Measurements from ENCODE around the gene UGT1A4. TPM values are rescaled to one million over a fixed set of nuclear protein-coding genes. Genes with fewer than 3 reads are reported as not detected.
A peak's percentile ranks its signal among the peaks of the same experiment; 100 is the strongest.

UGT1A4 gene
- total RNA-seq, 1 experiment from 2014 or later, result 0.04 TPM

DNA sequence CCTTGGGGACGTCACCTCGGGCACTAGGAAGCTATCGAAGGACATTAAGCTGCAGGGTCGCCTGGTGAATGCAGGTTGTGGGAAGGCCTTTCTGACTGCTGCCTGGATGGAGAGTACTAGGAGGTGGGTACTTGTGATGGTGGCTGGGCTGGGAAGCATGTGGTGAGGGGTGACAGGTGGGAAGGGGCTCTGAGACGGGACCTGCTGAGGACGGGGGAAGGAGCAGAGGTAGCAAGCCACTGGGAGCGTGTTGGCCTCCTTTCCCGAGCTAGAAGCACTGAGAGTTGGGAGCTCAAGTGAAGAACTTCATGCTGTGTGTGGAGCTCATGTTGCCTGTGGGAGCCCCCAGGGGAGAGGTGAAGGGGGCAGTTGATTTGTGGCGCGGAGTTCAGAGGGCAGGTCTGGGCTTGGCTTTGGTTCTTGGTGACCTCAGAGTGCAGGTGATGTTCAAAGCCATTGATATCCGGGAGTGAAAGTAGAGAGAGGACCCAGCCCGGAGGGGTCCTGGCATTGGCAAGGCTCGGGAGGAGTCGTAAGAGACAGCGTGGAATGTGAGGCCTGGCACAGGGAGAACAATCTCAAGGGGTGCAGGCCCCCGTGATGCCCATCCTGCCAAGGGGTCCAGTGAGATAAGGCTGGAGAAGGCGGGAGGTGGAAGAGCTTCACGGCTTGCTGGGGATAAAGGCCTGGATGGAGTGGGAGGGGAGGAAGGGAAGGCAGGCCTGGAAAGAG lies 72.8 kb downstream of the UGT1A4 start:
- no peak for DNase-seq (ENCODE audit: low spot score)

DNA sequence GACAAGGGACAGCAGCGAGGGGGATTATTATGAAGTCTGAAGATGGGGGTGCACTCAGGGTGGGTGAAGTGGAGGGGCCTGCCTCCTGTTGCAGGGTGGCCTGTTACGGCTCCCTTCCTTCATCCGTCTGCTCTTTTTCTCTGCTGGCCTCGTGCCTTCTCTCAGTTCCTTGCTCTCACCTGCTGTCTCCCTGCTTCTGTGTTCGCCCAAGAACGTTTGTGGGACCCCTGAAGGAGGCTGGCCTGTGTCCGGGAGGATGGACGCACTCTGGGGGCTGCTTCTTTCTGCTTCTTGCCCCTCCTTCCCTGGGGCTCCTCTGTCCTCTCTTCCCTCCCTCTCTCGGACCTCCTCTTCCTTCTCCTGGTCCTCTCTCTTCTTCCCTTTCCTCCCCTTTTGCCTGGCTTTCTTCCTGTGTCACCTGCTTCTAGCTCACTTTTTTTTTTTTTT lies 73.4 kb downstream of the UGT1A4 start:
- DNase-seq (ENCODE audit: low spot score), result no peak

DNA sequence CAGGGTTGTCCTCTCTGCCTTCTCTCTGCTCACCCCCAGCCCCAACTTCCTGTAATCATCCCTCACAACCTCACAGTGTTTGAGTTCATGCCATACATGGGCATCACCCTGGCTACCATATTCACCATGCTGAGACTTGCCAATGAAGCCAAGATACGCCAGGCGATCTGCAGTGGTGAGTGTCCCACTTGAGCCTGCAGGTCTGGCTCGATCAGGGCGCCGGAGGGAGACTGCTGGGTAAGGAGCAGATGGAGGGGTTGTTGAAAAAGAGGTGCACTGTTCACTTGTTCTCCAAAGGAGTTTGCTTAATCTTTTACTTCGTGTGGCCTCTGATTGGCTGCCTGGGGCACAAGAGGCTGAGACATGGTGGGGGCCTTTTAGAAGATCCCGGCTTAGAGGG lies 74.2 kb downstream of the UGT1A4 start:
- no peak for DNase-seq (ENCODE audit: low spot score)

DNA sequence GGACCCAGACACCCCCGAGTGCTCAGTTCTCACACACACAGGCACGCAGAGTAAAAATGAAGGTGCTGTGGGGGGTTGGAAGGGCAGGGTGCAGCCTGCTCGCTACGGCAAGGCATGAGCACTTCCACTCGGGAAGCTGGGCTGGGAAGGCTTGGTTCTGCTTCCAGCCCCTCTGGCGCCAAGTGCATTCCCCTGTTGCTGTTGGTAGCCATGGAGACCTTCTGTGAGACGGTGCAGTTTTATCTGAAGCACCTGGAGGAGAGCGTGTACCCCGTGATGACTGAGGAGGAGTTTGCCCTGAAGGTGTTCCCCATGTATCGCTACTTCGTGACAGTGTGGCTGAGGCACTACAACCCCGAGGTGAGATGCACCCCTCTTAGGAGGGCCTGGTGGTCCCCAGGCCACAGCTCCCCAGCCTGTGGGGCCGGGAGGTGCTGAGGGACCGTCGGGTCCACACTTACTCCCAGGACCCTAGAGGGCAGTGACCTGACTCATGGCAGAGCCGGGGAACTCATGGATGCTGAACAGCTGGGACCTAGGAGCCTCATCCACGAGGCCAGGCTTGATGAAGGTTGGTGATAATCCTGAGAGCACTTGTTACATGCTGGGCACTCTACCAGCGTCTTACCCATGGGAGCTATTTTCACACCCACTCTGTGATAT lies 75.1 kb downstream of the UGT1A4 start:
- no peak for DNase-seq (ENCODE audit: low spot score)

DNA sequence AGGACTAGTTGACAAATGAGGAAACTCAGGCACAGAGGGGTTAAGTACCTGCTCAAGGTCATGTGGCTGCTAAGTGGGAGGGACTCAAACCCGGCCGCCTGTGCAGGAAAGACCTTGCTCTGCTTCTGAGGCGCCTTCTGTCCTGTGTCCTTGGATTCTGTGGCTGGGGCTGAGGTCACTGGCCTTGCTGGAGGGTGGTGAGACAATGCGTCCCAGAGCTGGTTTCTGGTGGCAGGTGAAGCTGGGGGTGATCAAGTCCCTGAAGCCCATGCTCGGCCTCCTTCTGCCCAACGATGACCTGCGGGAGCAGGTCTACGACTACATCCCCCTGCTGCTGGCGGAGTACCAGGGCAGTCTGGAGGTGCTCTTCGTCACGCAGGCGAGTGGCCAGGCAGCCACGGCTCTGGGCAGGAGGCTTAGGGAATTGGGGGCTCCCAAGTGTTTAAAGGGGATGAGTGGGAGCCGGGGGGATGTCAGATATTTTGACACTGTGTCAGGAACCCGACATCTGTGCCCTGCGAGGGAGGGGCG lies 75.7 kb downstream of the UGT1A4 start:
- DNase-seq (ENCODE audit: low spot score), result no peak

DNA sequence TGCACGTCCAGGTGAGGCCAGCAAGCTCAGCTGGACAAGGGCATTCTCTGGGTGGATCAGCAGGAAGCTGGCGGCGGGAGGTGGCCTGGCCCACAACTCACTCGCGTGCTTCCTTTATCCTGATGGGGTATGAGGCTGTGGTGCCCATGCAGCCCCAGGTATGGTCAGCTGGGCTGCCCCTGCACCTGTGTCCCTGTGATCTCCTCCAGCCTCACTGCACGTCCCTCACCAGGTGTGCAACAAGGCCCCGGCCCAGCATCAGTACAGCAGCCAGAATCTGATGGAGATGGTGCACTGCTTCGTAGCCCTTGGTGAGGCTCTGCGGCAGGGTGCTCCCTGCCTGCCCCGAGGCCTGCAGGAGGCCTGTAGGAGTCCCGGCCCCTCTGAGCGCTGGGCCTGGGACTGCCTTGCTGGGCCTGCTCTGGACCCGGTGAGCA lies 77.2 kb downstream of the UGT1A4 start:
- no peak for DNase-seq (ENCODE audit: low spot score)

DNA sequence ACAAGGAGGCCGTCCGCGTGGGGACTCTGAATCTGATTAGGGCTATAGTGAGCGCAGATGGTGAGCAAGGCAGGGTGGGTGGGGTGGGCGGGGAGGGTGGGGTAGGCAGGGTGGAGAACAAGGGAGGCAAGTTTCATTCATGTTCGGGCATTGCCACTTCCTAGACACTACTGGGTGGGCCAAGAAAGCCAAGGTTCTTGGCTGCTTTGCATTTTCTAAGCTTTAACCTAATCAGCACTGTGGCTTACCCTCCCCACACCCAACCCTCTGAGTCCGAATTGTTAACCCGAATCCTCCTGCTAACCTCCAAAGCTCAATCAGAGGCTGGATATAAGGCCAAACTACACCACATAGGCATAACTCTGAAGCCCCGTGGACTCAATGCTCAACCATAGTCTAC lies 77.7 kb downstream of the UGT1A4 start:
- DNase-seq (ENCODE audit: low spot score), result no peak

DNA sequence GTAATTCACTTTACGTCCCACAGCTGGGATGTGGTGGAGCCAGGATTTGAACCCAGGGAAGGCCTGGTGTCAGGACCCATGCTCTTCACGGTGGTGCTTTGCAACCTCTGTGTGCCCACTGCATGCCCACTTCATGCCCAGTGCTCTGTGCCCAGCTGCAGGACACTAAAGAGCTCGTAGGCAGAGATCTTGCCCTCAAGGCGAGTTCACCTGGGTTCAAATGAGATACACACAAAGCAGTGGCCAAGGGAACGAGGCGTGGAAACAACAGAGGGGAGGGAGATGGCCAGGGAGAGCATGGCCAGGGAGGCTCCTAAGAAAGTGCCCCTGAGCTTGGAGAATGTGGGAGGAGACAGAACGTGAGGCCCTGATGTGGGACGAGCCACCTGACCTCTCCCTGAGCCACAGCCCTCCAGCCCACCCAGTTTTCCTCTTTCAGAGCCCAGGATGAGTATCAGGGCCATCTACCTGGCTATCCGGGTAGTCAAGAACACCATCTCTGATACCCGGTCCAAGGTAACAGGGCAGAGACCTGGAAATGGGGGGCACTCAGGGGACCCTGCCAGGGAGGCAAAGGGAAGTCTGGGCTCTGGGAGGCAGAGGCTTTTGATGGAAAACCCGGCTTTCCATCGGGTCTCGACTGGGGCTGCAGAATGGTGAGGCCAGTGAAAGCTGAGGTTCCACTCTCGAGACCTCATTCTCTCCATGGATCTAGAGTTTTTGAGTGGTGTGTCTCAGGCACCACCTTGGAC lies 80.0 kb downstream of the UGT1A4 start:
- DNase-seq (ENCODE audit: low spot score), result no peak

DNA sequence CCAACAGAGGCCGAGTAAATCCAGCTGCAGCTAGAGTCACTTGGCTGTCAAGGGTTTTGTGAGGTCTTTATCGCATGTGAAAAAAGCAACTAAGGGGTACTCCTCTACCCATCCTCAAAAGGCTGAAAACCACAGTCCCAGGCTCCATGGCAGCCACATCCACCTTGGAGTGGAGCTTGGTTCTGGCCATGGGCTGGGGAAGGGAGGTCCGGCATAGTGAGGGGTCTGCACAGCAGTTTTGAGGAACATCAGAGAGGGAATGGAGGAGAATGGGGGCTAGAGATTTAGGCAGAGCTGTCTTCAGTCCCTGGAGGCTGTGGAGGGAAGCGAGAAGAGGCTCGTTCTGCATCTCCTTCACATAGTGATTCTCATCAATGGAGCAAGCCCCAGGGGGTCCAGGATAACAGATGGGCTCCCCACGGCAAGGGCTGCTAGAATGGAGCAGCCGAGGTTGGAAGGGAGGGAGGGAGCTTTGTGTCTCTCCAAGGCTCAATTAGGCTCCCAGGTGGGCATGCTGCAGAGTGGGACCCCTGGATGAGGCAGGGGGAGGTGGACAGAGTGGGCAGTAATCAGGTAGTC lies 80.6 kb downstream of the UGT1A4 start:
- no peak for DNase-seq (ENCODE audit: low spot score)

DNA sequence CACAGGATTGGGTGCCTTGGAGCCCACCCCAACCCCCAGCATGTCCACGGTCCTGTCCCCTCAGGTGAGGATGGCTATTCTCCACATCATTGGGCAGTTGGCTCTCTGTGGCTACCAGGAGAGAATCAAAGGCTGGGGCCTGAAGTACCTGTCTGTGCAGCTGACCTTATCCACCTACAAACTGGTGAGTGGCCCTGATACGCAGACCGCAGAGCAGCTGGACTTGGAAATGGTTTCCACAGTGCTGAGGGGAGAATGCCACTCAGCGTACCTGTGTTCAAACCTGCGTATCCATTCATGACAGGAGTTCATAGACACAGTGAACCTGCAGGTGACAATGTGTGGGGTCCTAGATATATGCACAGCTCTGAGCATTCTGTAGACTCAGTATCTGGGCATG lies 81.2 kb downstream of the UGT1A4 start:
- no peak for DNase-seq (ENCODE audit: low spot score)

DNA sequence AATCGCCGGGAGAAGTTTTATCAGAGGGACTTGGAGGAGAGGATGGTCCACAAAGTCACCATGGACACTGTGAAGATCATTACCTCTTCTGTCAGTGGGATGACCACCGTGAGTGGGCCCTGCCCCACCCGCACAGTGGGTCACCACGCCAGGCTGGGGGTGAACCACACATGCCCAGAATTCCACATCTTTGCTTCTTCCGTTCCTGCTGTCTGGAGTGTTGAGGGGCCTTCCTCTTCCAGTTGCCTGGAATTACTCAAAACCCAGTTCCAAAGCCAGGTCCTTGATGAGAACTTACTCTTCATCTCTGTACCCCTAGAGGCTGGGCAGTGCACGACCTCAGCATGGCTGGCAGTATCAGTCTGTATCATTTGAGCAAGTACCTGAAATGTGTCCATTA lies 81.7 kb downstream of the UGT1A4 start:
- no peak for DNase-seq (ENCODE audit: low spot score)

DNA sequence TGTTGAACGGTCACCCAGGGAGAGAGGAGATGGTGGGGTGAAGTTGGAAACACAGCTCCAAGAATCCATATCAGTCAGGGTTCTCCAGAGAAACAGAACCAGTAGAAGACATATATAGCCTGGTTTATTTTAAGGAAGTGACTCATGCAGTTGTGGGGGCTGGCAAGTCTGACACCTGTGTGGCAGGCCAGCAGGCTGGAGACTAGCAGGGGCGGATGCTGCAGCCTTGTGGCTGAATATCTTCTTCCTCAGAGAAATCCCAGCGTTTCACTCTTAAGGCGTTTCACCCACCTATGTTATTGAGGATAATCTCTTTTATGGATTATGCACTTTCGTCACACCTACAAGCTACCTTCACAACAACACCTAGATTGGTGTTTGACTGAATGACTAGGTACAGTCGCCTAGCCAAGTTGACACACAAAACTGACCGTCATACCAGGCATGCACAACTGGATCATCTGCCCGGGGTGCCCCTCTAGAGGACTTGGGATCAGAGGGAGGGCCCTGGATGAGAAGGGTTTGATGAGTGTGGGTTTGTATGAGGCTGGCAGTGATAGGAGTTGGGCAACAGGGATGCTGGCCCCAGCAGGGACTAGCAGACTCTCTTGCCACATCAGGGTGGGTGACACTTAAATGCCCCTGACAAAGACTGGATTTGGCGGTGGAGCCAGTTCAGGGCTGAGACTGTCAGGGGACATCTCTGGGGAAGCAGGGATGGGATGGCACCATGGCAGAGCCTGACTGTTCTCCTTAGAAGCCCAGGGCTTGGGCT lies 83.0 kb downstream of the UGT1A4 start:
- DNase-seq (ENCODE audit: low spot score), result peak; percentile 67

DNA sequence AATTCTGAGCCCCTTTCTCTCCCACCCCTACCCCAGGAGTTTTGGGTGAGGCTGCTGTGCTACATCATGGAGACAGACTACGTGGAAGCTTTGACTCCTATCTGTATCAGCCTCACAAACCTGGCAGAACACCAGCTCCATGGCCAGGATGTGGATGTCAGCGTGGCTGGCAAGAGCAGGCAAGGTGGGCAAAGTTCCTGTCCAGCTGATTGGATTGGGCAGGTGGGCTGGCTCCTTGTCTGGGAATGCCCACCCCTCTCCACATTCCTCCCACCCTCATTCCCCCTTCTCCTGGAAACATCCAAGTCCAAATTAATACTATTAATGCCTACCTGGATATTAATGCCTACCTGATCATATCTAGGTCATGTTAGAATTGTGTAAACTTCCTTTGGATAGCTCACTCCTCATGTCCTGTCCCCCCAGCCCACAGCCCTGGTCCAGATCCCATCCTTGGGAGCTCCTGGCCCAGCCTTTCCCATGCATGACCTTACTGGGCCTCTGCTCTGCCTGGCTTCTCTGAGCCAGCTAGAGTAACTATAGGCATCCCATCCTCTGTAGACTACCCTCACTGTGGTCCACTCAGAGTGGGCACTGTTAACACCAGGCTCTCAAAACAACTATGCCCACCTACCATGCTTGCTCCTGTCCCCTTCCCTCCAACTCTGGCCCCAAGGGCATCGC lies 83.7 kb downstream of the UGT1A4 start:
- no peak for DNase-seq (ENCODE audit: low spot score)

DNA sequence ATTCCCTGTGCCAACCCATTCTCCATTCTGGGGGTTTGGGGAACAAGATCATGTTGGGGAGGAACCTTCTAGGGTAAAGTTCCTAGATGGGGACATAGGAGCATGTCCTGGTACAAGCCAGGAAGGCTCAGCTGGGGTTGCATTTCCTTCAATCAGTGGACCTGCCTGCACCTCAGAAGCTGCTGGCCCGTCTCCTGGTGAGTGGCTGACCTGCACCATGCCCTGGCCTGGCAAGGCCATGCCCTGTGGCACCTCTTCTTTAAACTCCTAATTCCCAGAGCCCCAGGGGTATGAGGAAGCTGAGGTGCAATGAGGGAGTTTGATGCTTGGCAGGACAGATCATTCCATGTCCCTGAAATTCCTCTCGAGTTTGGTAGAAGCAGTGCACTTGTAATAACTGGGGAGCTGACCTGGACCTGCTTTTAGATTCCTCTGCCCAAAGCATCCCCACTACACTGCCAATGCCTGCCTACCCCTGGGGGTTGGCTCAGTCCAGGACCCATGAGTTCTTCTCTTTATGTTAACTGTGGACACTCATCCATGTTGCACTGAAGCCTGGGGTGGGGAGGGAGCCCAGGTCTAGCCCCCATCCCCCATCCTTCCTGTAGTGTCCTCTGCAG lies 84.9 kb downstream of the UGT1A4 start:
- DNase-seq (ENCODE audit: low spot score), result no peak

DNA sequence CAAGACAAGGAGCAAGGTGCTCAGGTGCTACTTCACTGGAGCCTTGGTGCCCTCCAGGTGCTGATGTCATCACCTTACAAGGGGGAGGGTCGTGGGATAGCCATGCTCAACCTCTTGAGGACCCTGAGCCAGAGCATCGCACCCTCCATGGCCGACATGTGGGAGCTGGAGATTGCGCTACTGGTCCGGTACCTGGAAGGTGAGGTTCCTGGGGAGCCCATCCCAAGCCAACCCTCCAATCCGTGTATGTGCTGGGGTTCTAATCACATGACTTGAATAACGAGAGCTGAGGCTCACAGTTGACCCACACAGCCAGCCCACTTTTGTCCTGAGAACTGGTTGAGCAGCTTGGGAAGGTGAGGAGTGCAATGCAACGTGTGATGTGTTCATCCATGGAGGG lies 85.5 kb downstream of the UGT1A4 start:
- DNase-seq (ENCODE audit: low spot score), result no peak

DNA sequence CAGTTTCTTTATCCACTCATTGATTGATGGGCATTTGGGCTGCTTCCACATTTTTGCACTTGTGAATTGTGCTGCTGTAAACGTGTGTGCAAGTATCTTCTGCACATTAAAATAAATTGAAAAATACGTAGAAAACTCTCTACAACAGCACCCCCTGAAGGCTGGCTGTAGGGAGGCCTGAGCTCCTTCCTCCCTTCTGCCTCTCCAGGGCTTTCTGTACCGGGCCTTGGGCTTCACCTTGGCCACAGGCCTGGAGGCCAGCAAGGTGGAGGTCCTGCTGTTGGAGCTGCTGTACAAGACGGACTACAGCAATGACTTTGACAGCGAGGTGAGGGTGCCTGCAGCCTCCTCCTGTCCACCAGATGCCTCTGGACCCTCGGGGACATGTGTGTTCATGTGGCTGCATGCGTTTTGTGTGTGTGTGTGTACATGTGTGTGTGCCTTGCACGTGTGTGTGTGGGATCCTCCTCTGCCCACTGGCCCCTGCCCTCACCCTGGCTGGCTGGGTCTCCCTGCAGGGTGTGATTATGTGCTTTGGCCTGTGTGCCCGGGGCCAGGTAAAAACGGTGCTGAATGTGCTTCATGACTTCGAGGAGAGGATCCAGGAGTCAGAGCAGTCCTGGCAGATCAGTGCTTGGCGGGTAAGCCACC lies 88.8 kb downstream of the UGT1A4 start:
- DNase-seq (ENCODE audit: low spot score), result no peak

DNA sequence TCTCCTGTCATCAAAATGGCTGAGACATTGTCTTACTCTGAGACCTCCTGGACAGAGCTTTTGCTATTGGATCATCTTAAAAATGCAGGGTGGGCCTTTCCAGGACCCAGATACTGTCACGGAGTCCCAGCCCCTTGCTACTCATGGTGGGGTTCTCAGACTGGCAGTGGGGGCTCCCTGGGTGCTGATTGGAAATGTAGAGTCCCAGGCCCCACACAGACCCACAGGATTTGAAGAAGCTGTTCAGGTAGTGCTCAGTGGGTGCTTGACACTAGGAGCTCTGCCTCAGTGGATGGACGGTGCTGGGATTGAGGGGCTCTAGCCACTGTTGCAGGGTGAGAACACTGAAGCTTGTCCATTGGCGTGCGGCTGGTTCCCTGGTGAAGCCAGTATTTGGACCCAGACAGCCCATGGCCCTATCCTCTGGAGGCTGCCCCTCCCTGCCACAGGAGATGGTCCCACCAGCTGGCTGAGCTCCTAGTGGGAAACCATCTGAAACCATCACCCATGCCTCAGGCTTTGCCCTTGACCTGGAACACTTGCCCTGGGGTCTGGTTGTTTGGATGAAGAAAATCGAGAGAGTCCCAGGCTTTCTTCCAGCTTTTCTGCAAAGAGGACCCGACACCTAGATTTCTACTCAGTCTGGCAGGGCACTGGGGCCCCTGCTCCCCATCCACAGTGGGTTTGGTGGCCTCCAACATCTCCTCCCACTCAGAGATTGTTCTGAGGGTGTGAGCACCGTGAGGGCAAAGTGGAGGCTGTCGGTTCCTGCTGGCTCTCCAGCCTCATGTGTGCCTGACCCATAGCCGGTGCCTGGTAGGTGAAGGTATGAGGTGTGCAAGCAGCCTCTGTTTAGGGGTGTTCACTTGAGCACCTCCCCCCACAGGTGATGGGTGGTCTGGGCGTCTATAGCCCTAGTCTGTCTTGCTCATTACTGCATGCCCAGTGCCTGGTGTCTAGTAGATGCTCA lies 89.7 kb downstream of the UGT1A4 start:
- DNase-seq (ENCODE audit: low spot score), result no peak

DNA sequence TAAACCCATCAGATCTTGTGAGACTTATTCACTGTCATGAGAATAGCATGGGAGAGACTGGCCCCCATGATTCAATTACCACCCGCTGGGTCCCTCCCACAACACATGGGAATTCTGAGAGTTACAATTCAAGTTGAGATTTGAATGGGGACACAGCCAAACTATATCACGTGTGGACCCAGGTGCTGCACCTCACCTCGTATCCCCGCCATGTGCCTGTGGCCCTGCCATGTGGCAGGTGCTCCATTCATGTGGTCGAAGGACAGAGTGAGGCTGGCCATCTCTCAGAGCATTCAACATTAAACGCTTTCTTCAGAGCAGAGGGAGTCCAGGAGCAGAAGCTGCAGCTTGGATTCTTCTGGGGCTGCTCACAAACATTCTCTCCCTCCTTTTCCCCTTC lies 91.8 kb downstream of the UGT1A4 start:
- DNase-seq (ENCODE audit: low spot score), result no peak

DNA sequence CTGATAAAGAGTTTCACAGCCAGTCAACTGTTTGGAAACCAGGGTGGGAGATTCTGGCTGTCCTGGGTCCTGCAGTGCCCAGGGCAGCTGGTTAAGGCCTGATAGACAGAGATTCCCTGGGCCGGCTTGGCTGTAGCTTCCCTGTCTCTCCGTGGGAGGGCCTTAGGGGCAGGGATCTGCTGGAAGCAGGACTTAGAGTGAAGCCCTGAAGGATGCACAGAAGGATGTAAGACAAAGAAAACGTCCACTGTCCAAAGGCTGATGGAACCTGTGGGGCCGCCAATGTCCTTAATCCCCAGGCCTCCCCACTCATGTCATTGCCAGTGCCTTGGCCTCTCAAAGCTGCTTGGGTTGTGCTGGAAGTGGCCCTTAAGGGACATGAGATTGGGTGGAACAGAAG lies 92.6 kb downstream of the UGT1A4 start:
- no peak for DNase-seq (ENCODE audit: low spot score)
